Measurements from ENCODE around the gene CCDC148.
"Not testable (repeated sequence)": the region's sequence is repeated elsewhere in the genome, so short reads cannot be mapped to it uniquely, and the experiment has no call there.

CCDC148 gene

GRCh38 chr2:158366342-158366741 is 90.2 kb downstream of the CCDC148 start:
- FAIRE-seq = no peak
- DNase-seq (ENCODE audit: low spot score) = no peak

GRCh38 chr2:158359846-158360245 is 96.7 kb downstream of the CCDC148 start:
- DNase-seq (ENCODE audit: low spot score) (peak; percentile 70), FAIRE-seq (no peak)

- DNase-seq (ENCODE audit: low spot score) (no peak), FAIRE-seq (no peak)
Observed at GRCh38 chr2:158357699-158358098, 98.9 kb downstream of the CCDC148 start.

- FAIRE-seq (no peak), DNase-seq (ENCODE audit: low spot score) (no peak)
Observed at GRCh38 chr2:158357122-158357521, 99.4 kb downstream of the CCDC148 start.

GRCh38 chr2:158351466-158351816 is 105.1 kb downstream of the CCDC148 start:
- not testable (repeated sequence) for FAIRE-seq

GRCh38 chr2:158350751-158351465 is 105.6 kb downstream of the CCDC148 start:
- not testable (repeated sequence) for FAIRE-seq; DNase-seq (ENCODE audit: low spot score)

More at GRCh38 chr2:158351466-158351816, 105.1 kb downstream of the CCDC148 start:
- DNase-seq (ENCODE audit: low spot score) = not testable (repeated sequence)

GRCh38 chr2:158346032-158346431 is 110.5 kb downstream of the CCDC148 start:
- DNase-seq (ENCODE audit: low spot score) = no peak
- FAIRE-seq = no peak

GRCh38 chr2:158339513-158339912 is 117.0 kb downstream of the CCDC148 start:
- no peak for FAIRE-seq
- DNase-seq (ENCODE audit: low spot score) = no peak

- no peak for DNase-seq (ENCODE audit: low spot score)
Observed at GRCh38 chr2:158337018-158337417, 119.5 kb downstream of the CCDC148 start.

GRCh38 chr2:158331799-158332198 is 124.8 kb downstream of the CCDC148 start:
- not testable (repeated sequence) for DNase-seq (ENCODE audit: low spot score); FAIRE-seq

More at GRCh38 chr2:158337018-158337417, 119.5 kb downstream of the CCDC148 start:
- FAIRE-seq = no peak

- DNase-seq (ENCODE audit: low spot score) (no peak), FAIRE-seq (no peak)
Observed at GRCh38 chr2:158325782-158326340, 130.7 kb downstream of the CCDC148 start.

GRCh38 chr2:158325031-158325781 is 131.3 kb downstream of the CCDC148 start:
- DNase-seq (ENCODE audit: low spot score) = peak; percentile 69
- no peak for FAIRE-seq

GRCh38 chr2:158323381-158323780 is 133.2 kb downstream of the CCDC148 start:
- FAIRE-seq (no peak), DNase-seq (ENCODE audit: low spot score) (no peak)

- no peak for FAIRE-seq
- DNase-seq (ENCODE audit: low spot score) = peak; percentile 20
Observed at GRCh38 chr2:158321264-158321663, 135.3 kb downstream of the CCDC148 start.

- DNase-seq (ENCODE audit: low spot score) = no peak
Observed at GRCh38 chr2:158319269-158319668, 137.3 kb downstream of the CCDC148 start.

GRCh38 chr2:158317642-158318041 is 138.9 kb downstream of the CCDC148 start:
- DNase-seq (ENCODE audit: low spot score) (no peak), FAIRE-seq (no peak)

More at GRCh38 chr2:158319269-158319668, 137.3 kb downstream of the CCDC148 start:
- no peak for FAIRE-seq

- FAIRE-seq (no peak), DNase-seq (ENCODE audit: low spot score) (no peak)
Observed at GRCh38 chr2:158315803-158316414, 140.6 kb downstream of the CCDC148 start.

GRCh38 chr2:158315000-158315399 is 141.6 kb downstream of the CCDC148 start:
- FAIRE-seq = no peak
- no peak for DNase-seq (ENCODE audit: low spot score)

GRCh38 chr2:158313734-158314133 is 142.8 kb downstream of the CCDC148 start:
- DNase-seq (ENCODE audit: low spot score) (no peak), FAIRE-seq (no peak)

- FAIRE-seq = no peak
- no peak for DNase-seq (ENCODE audit: low spot score)
Observed at GRCh38 chr2:158312981-158313380, 143.6 kb downstream of the CCDC148 start.

GRCh38 chr2:158310407-158310806 is 146.1 kb downstream of the CCDC148 start:
- not testable (repeated sequence) for FAIRE-seq; DNase-seq (ENCODE audit: low spot score)

- no peak for FAIRE-seq
- no peak for DNase-seq (ENCODE audit: low spot score)
Observed at GRCh38 chr2:158305501-158305900, 151.1 kb downstream of the CCDC148 start.

Data from RCC 7860 (cell line).